HepG2 (cell line): ENCODE measurements around the gene SH3BP2. TPM values are rescaled to one million over a fixed set of nuclear protein-coding genes. Genes with fewer than 3 reads are reported as not detected.

ENCODE experiments used
- BRF2 ChIP-seq: sonication (generic); formaldehyde crosslinking; IDR thresholded peaks from 2 replicates; pipeline ENCODE4 v1.8.1; 2022; ENCODE audit warnings: mild to moderate bottlenecking, missing genetic modification reagents
- FOXK1 ChIP-seq: sonication (generic); formaldehyde crosslinking; IDR thresholded peaks from 2 replicates; pipeline ENCODE4 v1.4.0; 2020; ENCODE audit warnings: low read depth, missing genetic modification reagents, borderline replicate concordance
- HNRNPL ChIP-seq: fragments of 200-400 bp; formaldehyde crosslinking; IDR thresholded peaks from 2 replicates; pipeline ENCODE4 v1.6.1; 2017; ENCODE audit warnings: mild to moderate bottlenecking, low read depth, low read length
- ISX ChIP-seq: sonication (generic); formaldehyde crosslinking; conservative IDR thresholded peaks from 2 replicates; pipeline ENCODE4 v1.5.0; 2020; ENCODE audit warnings: missing genetic modification reagents
- KLF9 ChIP-seq: IDR thresholded peaks from 2 replicates; pipeline ENCODE4 v1.6.1; 2016; ENCODE audit warnings: low read depth
- MTA1 ChIP-seq: sonication (generic); formaldehyde crosslinking; IDR thresholded peaks from 2 replicates; pipeline ENCODE4 v1.4.0; 2020; ENCODE audit warnings: missing genetic modification reagents, mild to moderate bottlenecking, borderline replicate concordance
- NR3C1 ChIP-seq: sonication (generic); formaldehyde crosslinking; IDR thresholded peaks from 2 replicates; pipeline ENCODE4 v1.4.0; 2020; ENCODE audit warnings: missing genetic modification reagents
- SRSF4 ChIP-seq: fragments of 200-400 bp; formaldehyde crosslinking; IDR thresholded peaks from one replicate; pipeline ENCODE4 v1.6.1; 2018; ENCODE audit warnings: mild to moderate bottlenecking, low read depth, low read length, moderate library complexity; ENCODE audit not compliant: poor library complexity, severe bottlenecking
- TOE1 ChIP-seq: sonication (generic); formaldehyde crosslinking; IDR thresholded peaks from 2 replicates; pipeline ENCODE4 v1.4.0; 2020; ENCODE audit warnings: mild to moderate bottlenecking, missing genetic modification reagents
- YEATS4 ChIP-seq: sonication (generic); formaldehyde crosslinking; IDR thresholded peaks from 2 replicates; pipeline ENCODE4 v1.4.0; 2020; ENCODE audit warnings: missing genetic modification reagents, borderline replicate concordance
- ZFAT ChIP-seq: sonication (generic); formaldehyde crosslinking; conservative IDR thresholded peaks from 2 replicates; pipeline ENCODE4 v1.8.1; 2023; ENCODE audit warnings: missing genetic modification reagents, inconsistent platforms
- ZFP36L2 ChIP-seq: sonication (generic); formaldehyde crosslinking; IDR thresholded peaks from 2 replicates; pipeline ENCODE4 v1.4.0; 2020; ENCODE audit warnings: missing genetic modification reagents
- ZNF672 ChIP-seq: sonication (generic); formaldehyde crosslinking; IDR thresholded peaks from 2 replicates; pipeline ENCODE4 v1.8.1; 2022; ENCODE audit warnings: missing genetic modification reagents
- ZNF713 ChIP-seq: sonication (generic); formaldehyde crosslinking; IDR thresholded peaks from 2 replicates; pipeline ENCODE4 v1.4.0; 2020; ENCODE audit warnings: mild to moderate bottlenecking, missing genetic modification reagents
- ZNF75D ChIP-seq: sonication (generic); formaldehyde crosslinking; IDR thresholded peaks from 2 replicates; pipeline ENCODE4 v1.8.1; 2023; ENCODE audit warnings: missing genetic modification reagents, mild to moderate bottlenecking, borderline replicate concordance
- ZNF776 ChIP-seq: sonication (generic); formaldehyde crosslinking; IDR thresholded peaks from 2 replicates; pipeline ENCODE4 v1.4.0; 2020; ENCODE audit warnings: mild to moderate bottlenecking, missing genetic modification reagents
- ZNF777 ChIP-seq: sonication (generic); formaldehyde crosslinking; IDR thresholded peaks from 2 replicates; pipeline ENCODE4 v1.4.0; 2020; ENCODE audit warnings: missing genetic modification reagents
- polyA plus RNA-seq, 8 experiments: library from polyadenylated mRNA; depleted of rRNA in 3 of 8; stranded (reverse) in 7 of 8; unstranded in 1 of 8; fragments of >200 nt; fragmentation: Illumina TruSeq in 4 of 8; extraction: Trizol in 4 of 8; gene quantifications; 2 replicates each; pipeline versions ENCODE4 v1.2.1 to v1.2.3, GENCODE V29; 2011 to 2016; ENCODE audit warnings: low read depth in 4 of 8, missing spikeins in 1 of 8, mixed read lengths in 1 of 8; ENCODE audit not compliant: insufficient read depth in 1 of 8
- total RNA-seq, 5 experiments: library from RNA; depleted of rRNA; stranded (reverse); fragments of >200 nt; fragmentation: Illumina TruSeq; extraction: Trizol; gene quantifications; 2 replicates each; pipeline ENCODE4 v1.2.3, GENCODE V29; 2016; ENCODE audit warnings: low read depth in 1 of 5
- TF ChIP-seq, protein P1 (sequence below): IDR thresholded peaks from 2 replicates; pipeline ENCODE4 v1.6.1; 2016; ENCODE audit warnings: low read depth, missing genetic modification reagents, missing compliant biosample characterization
- TF ChIP-seq, protein P2 (sequence below): sonication (generic); formaldehyde crosslinking; IDR thresholded peaks from 2 replicates; pipeline ENCODE4 v1.5.1; 2020; ENCODE audit warnings: missing genetic modification reagents, mild to moderate bottlenecking, borderline replicate concordance

The SH3BP2 gene
- total and polyA plus RNA-seq, 2 of the 13 experiments (the other 11 are each of a cell fraction or from before 2014, with no cell fraction given), result 16.9 to 34.5 TPM

- TF ChIP-seq ZNF777 (CRISPR knock-in tag) (0 out of 2 replicates have a peak, but pooled peaks have one; percentile 45), YEATS4 (CRISPR knock-in tag) (peak; percentile 66), NR3C1 (CRISPR knock-in tag) (no peak), MTA1 (CRISPR knock-in tag) (no peak), ZNF672 (CRISPR knock-in tag) (no peak), FOXK1 (CRISPR knock-in tag) (no peak), SRSF4 (no peak), HNRNPL (peak; percentile 93; the same call in 1 of the 2 replicates), ZNF776 (CRISPR knock-in tag) (no peak; the same call in 1 of the 2 replicates), KLF9 (peak; percentile 25; the same call in 1 of the 2 replicates), ZFP36L2 (CRISPR knock-in tag) (no peak), ZNF75D (CRISPR knock-in tag) (no peak), ZNF713 (0 out of 2 replicates have a peak, but pooled peaks have one; percentile 73), ZFAT (CRISPR knock-in tag) (no peak), BRF2 (CRISPR knock-in tag) (no peak), ISX (CRISPR knock-in tag) (no peak), TOE1 (CRISPR knock-in tag) (no peak)
- TF ChIP-seq, protein P1, sequence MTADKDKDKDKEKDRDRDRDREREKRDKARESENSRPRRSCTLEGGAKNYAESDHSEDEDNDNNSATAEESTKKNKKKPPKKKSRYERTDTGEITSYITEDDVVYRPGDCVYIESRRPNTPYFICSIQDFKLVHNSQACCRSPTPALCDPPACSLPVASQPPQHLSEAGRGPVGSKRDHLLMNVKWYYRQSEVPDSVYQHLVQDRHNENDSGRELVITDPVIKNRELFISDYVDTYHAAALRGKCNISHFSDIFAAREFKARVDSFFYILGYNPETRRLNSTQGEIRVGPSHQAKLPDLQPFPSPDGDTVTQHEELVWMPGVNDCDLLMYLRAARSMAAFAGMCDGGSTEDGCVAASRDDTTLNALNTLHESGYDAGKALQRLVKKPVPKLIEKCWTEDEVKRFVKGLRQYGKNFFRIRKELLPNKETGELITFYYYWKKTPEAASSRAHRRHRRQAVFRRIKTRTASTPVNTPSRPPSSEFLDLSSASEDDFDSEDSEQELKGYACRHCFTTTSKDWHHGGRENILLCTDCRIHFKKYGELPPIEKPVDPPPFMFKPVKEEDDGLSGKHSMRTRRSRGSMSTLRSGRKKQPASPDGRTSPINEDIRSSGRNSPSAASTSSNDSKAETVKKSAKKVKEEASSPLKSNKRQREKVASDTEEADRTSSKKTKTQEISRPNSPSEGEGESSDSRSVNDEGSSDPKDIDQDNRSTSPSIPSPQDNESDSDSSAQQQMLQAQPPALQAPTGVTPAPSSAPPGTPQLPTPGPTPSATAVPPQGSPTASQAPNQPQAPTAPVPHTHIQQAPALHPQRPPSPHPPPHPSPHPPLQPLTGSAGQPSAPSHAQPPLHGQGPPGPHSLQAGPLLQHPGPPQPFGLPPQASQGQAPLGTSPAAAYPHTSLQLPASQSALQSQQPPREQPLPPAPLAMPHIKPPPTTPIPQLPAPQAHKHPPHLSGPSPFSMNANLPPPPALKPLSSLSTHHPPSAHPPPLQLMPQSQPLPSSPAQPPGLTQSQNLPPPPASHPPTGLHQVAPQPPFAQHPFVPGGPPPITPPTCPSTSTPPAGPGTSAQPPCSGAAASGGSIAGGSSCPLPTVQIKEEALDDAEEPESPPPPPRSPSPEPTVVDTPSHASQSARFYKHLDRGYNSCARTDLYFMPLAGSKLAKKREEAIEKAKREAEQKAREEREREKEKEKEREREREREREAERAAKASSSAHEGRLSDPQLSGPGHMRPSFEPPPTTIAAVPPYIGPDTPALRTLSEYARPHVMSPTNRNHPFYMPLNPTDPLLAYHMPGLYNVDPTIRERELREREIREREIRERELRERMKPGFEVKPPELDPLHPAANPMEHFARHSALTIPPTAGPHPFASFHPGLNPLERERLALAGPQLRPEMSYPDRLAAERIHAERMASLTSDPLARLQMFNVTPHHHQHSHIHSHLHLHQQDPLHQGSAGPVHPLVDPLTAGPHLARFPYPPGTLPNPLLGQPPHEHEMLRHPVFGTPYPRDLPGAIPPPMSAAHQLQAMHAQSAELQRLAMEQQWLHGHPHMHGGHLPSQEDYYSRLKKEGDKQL, result peak; percentile 53; the same call in 1 of the 2 replicates
- TF ChIP-seq, protein P2, sequence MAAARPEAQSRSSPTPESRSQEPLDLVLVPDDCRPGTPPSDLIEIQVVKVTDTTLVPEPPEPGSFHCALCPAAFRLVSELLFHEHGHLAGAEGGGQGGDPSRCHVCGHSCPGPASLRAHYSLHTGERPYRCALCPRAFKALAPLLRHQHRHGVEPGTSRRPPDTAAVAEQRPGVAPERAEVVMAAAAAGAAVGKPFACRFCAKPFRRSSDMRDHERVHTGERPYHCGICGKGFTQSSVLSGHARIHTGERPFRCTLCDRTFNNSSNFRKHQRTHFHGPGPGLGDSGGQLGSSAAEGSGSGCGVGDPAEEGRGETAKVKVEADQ (CRISPR knock-in tag), result 0 out of 2 replicates have a peak, but pooled peaks have one; percentile 23
Measured at GRCh38 chr4:2800691-2801596, 8.1 kb downstream of the SH3BP2 start (continued).
